H1 (cell line): ENCODE results near the gene BICRAL. TPM values are rescaled to one million over a fixed set of nuclear protein-coding genes. Genes with fewer than 3 reads are reported as not detected.

Experiments used
- CTCF ChIA-PET: fragments of 300-600 bp; sonication (Branson Sonifier 250); formaldehyde crosslinking; loops from one replicate; lab custom pipeline; 2021; ENCODE audit not compliant: partially characterized antibody; lab: Charles Lee
- POLR2A ChIA-PET: fragments of 300-600 bp; sonication (Branson Sonifier 250); formaldehyde crosslinking; loops from one replicate; lab custom pipeline; 2021; ENCODE audit warnings: inconsistent platforms; ENCODE audit not compliant: partially characterized antibody; lab: Charles Lee
- DNase-seq, 2 experiments: peaks; one replicate each; pipeline versions ENCODE4 v3.0.0 to v3.0.0-alpha.2; 2010 to 2022; ENCODE audit warnings: low spot score in 2 of 2, low read depth in 1 of 2, mixed read lengths in 1 of 2
- FAIRE-seq: peaks from 2 replicates; lab custom pipeline; 2011; peaks lifted over from hg19 to GRCh38; lab: Jason Lieb, UNC
- H2AFZ ChIP-seq: 2 replicates; pipeline ENCODE4 v1.8.1; 2012; ENCODE audit warnings: low read length, inconsistent platforms
- H2AK5ac ChIP-seq: 2 replicates; pipeline ENCODE4 v1.6.1; 2013; ENCODE audit warnings: low read depth, low read length
- H2BK120ac ChIP-seq: replicated peaks from 2 replicates; pipeline ENCODE3; 2013; ENCODE audit warnings: low read depth, low read length, inconsistent platforms
- H2BK12ac ChIP-seq: 2 replicates; pipeline ENCODE4 v1.6.1; 2013; ENCODE audit warnings: low read depth, low read length
- H2BK15ac ChIP-seq: 2 replicates; pipeline ENCODE4 v1.6.1; 2013; ENCODE audit warnings: low read length
- H2BK20ac ChIP-seq: 2 replicates; pipeline ENCODE4 v1.6.1; 2013; ENCODE audit warnings: low read length
- H2BK5ac ChIP-seq: 2 replicates; pipeline ENCODE4 v1.6.1; 2013; ENCODE audit warnings: low read depth, low read length
- H3K14ac ChIP-seq: 2 replicates; pipeline ENCODE4 v1.6.1; 2013; ENCODE audit warnings: inconsistent platforms; ENCODE audit not compliant: insufficient read length
- H3K18ac ChIP-seq: 2 replicates; pipeline ENCODE4 v1.6.1; 2013; ENCODE audit warnings: low read length; ENCODE audit errors: extremely low read depth
- H3K23ac ChIP-seq: 2 replicates; pipeline ENCODE4 v1.6.1; 2013; ENCODE audit warnings: inconsistent platforms; ENCODE audit not compliant: insufficient read length
- H3K23me2 ChIP-seq: 2 replicates; pipeline ENCODE4 v1.6.1; 2013; ENCODE audit warnings: low read depth, low read length
- H3K27ac ChIP-seq: 2 replicates; pipeline ENCODE4 v1.6.1; 2011; ENCODE audit warnings: low read depth, low read length, inconsistent platforms
- H3K27me3 ChIP-seq, 4 experiments: replicated peaks in 1 of 4; 1 replicate in 1 of 4; 2 replicates in 3 of 4; pipeline versions ENCODE4 v1.6.1 to v1.8.1; 2011 to 2013; ENCODE audit warnings: low read length in 3 of 4, mild to moderate bottlenecking in 3 of 4, inconsistent platforms in 2 of 4, mixed read lengths in 2 of 4, moderate library complexity in 1 of 4; ENCODE audit not compliant: control insufficient read depth in 3 of 4, insufficient read depth in 3 of 4; ENCODE audit errors: extremely low read depth in 1 of 4
- H3K36me3 ChIP-seq, 4 experiments: 2 replicates each; pipeline versions ENCODE4 v1.6.1 to v1.8.1; 2011 to 2013; ENCODE audit warnings: mild to moderate bottlenecking in 4 of 4, low read length in 3 of 4, moderate library complexity in 2 of 4, control low read depth in 1 of 4, inconsistent platforms in 1 of 4; ENCODE audit not compliant: insufficient read depth in 4 of 4, control insufficient read depth in 2 of 4
- H3K4ac ChIP-seq: replicated peaks from 2 replicates; pipeline ENCODE3; 2013; ENCODE audit warnings: low read length, low read depth, mixed read lengths, inconsistent platforms; ENCODE audit not compliant: insufficient read length
- H3K4me1 ChIP-seq, 4 experiments: replicated peaks in 1 of 4; 1 replicate in 1 of 4; 2 replicates in 3 of 4; pipeline versions ENCODE4 v1.6.1 to v1.8.1; 2011 to 2013; ENCODE audit warnings: low read length in 3 of 4, inconsistent platforms in 2 of 4, mixed read lengths in 1 of 4; ENCODE audit not compliant: insufficient read depth in 4 of 4, control insufficient read depth in 3 of 4
- H3K4me2 ChIP-seq, 2 experiments: 2 replicates each; pipeline versions ENCODE4 v1.6.1 to v1.8.1; 2011 to 2013; ENCODE audit warnings: low read depth in 2 of 2, low read length in 2 of 2, control low read depth in 1 of 2, inconsistent platforms in 1 of 2, mild to moderate bottlenecking in 1 of 2; ENCODE audit not compliant: insufficient read depth in 1 of 2
- H3K4me3 ChIP-seq, 4 experiments: fragments of 200-600, 300-600 bp in 1 of 4; sonication (generic), shearing (Covaris generic), sonication (Bioruptor Twin) in 1 of 4; 2 replicates each; pipeline versions ENCODE4 v1.5.1 to v1.8.1; 2011 to 2016; ENCODE audit warnings: low read length in 4 of 4, low read depth in 3 of 4, control low read depth in 2 of 4, inconsistent platforms in 2 of 4, mild to moderate bottlenecking in 2 of 4, mixed read lengths in 1 of 4, moderate library complexity in 1 of 4; ENCODE audit not compliant: insufficient read depth in 2 of 4; ENCODE audit errors: extremely low read depth in 1 of 4
- H3K56ac ChIP-seq: replicated peaks from 2 replicates; pipeline ENCODE3; 2013; ENCODE audit warnings: low read depth, mild to moderate bottlenecking, mixed read lengths, low read length, inconsistent platforms; ENCODE audit not compliant: insufficient read length
- H3K79me1 ChIP-seq: 2 replicates; pipeline ENCODE4 v1.6.1; 2013; ENCODE audit warnings: low read depth, low read length, control low read depth
- H3K79me2 ChIP-seq, 2 experiments: 2 replicates each; pipeline versions ENCODE4 v1.6.1 to v1.8.1; 2012 to 2013; ENCODE audit warnings: low read length in 2 of 2, mild to moderate bottlenecking in 2 of 2, inconsistent platforms in 1 of 2; ENCODE audit not compliant: insufficient read depth in 2 of 2, control insufficient read depth in 1 of 2
- H3K9ac ChIP-seq, 4 experiments: replicated peaks in 1 of 4; 1 replicate in 1 of 4; 2 replicates in 3 of 4; pipeline versions ENCODE4 v1.6.1 to v1.8.1; 2011 to 2013; ENCODE audit warnings: low read depth in 3 of 4, low read length in 3 of 4, control low read depth in 2 of 4, mild to moderate bottlenecking in 2 of 4, moderate library complexity in 2 of 4, inconsistent platforms in 1 of 4; ENCODE audit errors: extremely low read depth in 1 of 4
- H3K9me3 ChIP-seq, 2 experiments: 2 replicates each; pipeline versions ENCODE4 v1.6.1 to v1.8.1; 2012 to 2013; ENCODE audit warnings: mild to moderate bottlenecking in 2 of 2, moderate library complexity in 2 of 2, control low read depth in 1 of 2, inconsistent platforms in 1 of 2, low read depth in 1 of 2, low read length in 1 of 2, mixed read lengths in 1 of 2; ENCODE audit not compliant: insufficient read depth in 2 of 2
- H4K20me1 ChIP-seq, 2 experiments: replicated peaks in 1 of 2; 2 replicates each; pipeline versions ENCODE3 to v1.8.1; 2011 to 2013; ENCODE audit warnings: inconsistent platforms in 2 of 2, low read length in 2 of 2, mild to moderate bottlenecking in 1 of 2; ENCODE audit not compliant: insufficient read depth in 2 of 2, control insufficient read depth in 1 of 2
- H4K5ac ChIP-seq: 2 replicates; pipeline ENCODE4 v1.6.1; 2013; ENCODE audit warnings: low read length, low read depth, mixed read lengths, inconsistent platforms; ENCODE audit not compliant: insufficient read length
- H4K8ac ChIP-seq: 2 replicates; pipeline ENCODE4 v1.8.0; 2013; ENCODE audit warnings: mild to moderate bottlenecking, moderate library complexity, low read length, inconsistent platforms; ENCODE audit not compliant: insufficient read depth; ENCODE audit errors: extremely low read depth
- H4K91ac ChIP-seq: replicated peaks from 2 replicates; pipeline ENCODE3; 2013; ENCODE audit warnings: low read length, mixed read lengths, inconsistent platforms; ENCODE audit not compliant: insufficient read length
- ATF2 ChIP-seq: IDR thresholded peaks from 2 replicates; pipeline ENCODE4 v1.6.1; 2012; ENCODE audit warnings: low read length, inconsistent platforms
- E2F6 ChIP-seq: IDR thresholded peaks from 2 replicates; pipeline ENCODE4 v1.6.1; 2012; ENCODE audit warnings: inconsistent platforms
- RBBP5 ChIP-seq: IDR thresholded peaks from 2 replicates; pipeline ENCODE4 v1.7.1; 2012; ENCODE audit warnings: low read depth, mild to moderate bottlenecking, inconsistent platforms, low read length, moderate library complexity, borderline replicate concordance
- WGBS, 2 experiments: shearing (Covaris generic) in 1 of 2; methylation state at CpG; one replicate each; pipeline versions ENCODE4 v1.1.6 to v1.1.7; 2013 to 2015; ENCODE audit warnings: low lambda C conversion rate in 2 of 2, mixed read lengths in 2 of 2, inconsistent platforms in 1 of 2, low coverage in 1 of 2, missing lambda C conversion rate in 1 of 2; ENCODE audit not compliant: insufficient replicate concordance in 2 of 2, insufficient coverage in 1 of 2, insufficient read length in 1 of 2; ENCODE audit errors: extremely low coverage in 1 of 2, missing lambda C conversion rate in 1 of 2; 5-methylcytosine and 5-hydroxymethylcytosine counted together
- polyA plus RNA-seq, 7 experiments: library from polyadenylated mRNA; depleted of rRNA in 3 of 7; stranded (reverse) in 5 of 7; unstranded in 2 of 7; fragments of >200 nt in 5 of 7; fragments of 200-250 nt in 2 of 7; gene quantifications; 1 replicate in 5 of 7; 2 replicates in 1 of 7; 4 replicates in 1 of 7; pipeline versions ENCODE4 v1.2.1 to v1.2.3, GENCODE V29; 2011 to 2013; ENCODE audit warnings: missing spikeins in 2 of 7, mixed read lengths in 2 of 7
- total RNA-seq: library from RNA; stranded (reverse); fragmentation: NEBNext Ultra II Directional; extraction: Animal tissue kit (Norgen Biotek cat#: 25700); gene quantifications from 2 replicates; pipeline ENCODE4 v1.2.1, GENCODE V29; 2021

BICRAL gene
- total and polyA plus RNA-seq, 2 of the 8 experiments (the other 6 are each of a cell fraction or from before 2014, with no cell fraction given): 9.4 to 12.2 TPM

- H3K4me2 ChIP-seq: no peak overlapping the region
- TF ChIP-seq RBBP5 (no peak), E2F6 (no peak), ATF2 (no peak)
- TF ChIP-seq, all 59 proteins: peak for 0
Measured at GRCh38 chr6:42805297-42805861, 23.5 kb downstream of the BICRAL start.

More at GRCh38 chr6:42805297-42805861, 23.5 kb downstream of the BICRAL start:
- Histone ChIP-seq H4K8ac (no peak overlapping the region), H3K36me3 (no peaks in the 10 kb centered on the region), H2BK5ac (no peak overlapping the region), H3K23ac (no peak overlapping the region), H3K23me2 (no peaks in the 10 kb centered on the region), H3K79me2 (no peaks in the 10 kb centered on the region), H3K4ac (no peak overlapping the region), H3K4me1 (no peaks in the 10 kb centered on the region), H2AK5ac (no peak overlapping the region), H3K27ac (no peak overlapping the region), H3K9ac (no peak overlapping the region), H4K5ac (no peak overlapping the region), H4K20me1 (no peaks in the 10 kb centered on the region), H2BK20ac (no peak overlapping the region), H3K9me3 (no peaks in the 10 kb centered on the region), H3K79me1 (no peaks in the 10 kb centered on the region), H3K18ac (no peak overlapping the region), H3K4me3 (no peak overlapping the region), H3K14ac (no peak overlapping the region), H3K27me3 (no peaks in the 10 kb centered on the region), H2AFZ (no peak overlapping the region), H4K91ac (no peak overlapping the region), H2BK15ac (no peak overlapping the region), H2BK12ac (no peak overlapping the region), H3K56ac (no peak overlapping the region), H2BK120ac (no peak overlapping the region)
- WGBS, 2 experiments: 95% methylated on average over 7 of the region's 7 CpGs; no CpG with 5 or more reads in 1 of the 2 experiments
- DNase-seq (no peak), FAIRE-seq (no peak)
- ChIA-PET CTCF (interaction anchor here (0.6 kb wide), 1 partner anchor 221 kb away, joined by 4 read pairs; no protein-coding TSS in a partner anchor), POLR2A (interaction anchor here (1.1 kb wide), 1 partner anchor 12 kb away, joined by 3 read pairs; no protein-coding TSS in a partner anchor)
